ENCODE results near the gene NDFIP1. TPM values are rescaled to one million over a fixed set of nuclear protein-coding genes. Genes with fewer than 3 reads are reported as not detected.

NDFIP1 gene
- total RNA-seq, 1 experiment from 2014 or later = 40.9 TPM

- Histone ChIP-seq H3K4me1 (ENCODE audit: control insufficient read depth, insufficient read depth, low read length) (no peaks in the 10 kb centered on the region), H3K36me3 (ENCODE audit: control insufficient read depth, insufficient read depth, low read length) (no peaks in the 10 kb centered on the region), H3K9me3 (ENCODE audit: control insufficient read depth, insufficient read depth, low read depth, low read length) (no peaks in the 10 kb centered on the region), H3K27me3 (ENCODE audit: control insufficient read depth, insufficient read depth, low read length) (no peaks in the 10 kb centered on the region; the same call in 1 of the 2 replicates), H3K27ac (ENCODE audit: low read length) (no peak overlapping the region), H3K4me3 (ENCODE audit: low read depth in 2 of 2, low read length in 2 of 2) (no peak overlapping the region)
- BruUV-seq (replicated peaks) = no TSS peak
- ATAC-seq = no peak
- TF ChIP-seq TCF7L2 (IDR thresholded peaks at IDR 0.05; ENCODE audit: low read depth, low read length) (no peak), POLR2AphosphoS5 (IDR thresholded peaks at IDR 0.05; ENCODE audit: low read depth, low read length) (no peak), REST (IDR thresholded peaks at IDR 0.05; ENCODE audit: insufficient read depth in 1 of 2, low read depth in 2 of 2, low read length in 1 of 2) (no peak), CTCF (IDR thresholded peaks at IDR 0.05) (no peak), SIN3A (IDR thresholded peaks at IDR 0.05; ENCODE audit: borderline replicate concordance, insufficient read depth, low read depth, low read length) (no peak)
- ChIA-PET POLR2A (no interaction called here), CTCF (no interaction called here)
- intact Hi-C loops (cut with micrococcal nuclease; ENCODE audit: unreplicated experiment) (no loop called here), in situ Hi-C loops (cut with HindIII; ENCODE audit: low pct_unique_long_range_greater_than_20kb, low sequenced_read_pairs) (no loop called here)
- DNase-seq (ENCODE audit: low read depth, low spot score) = no peak
Measured at GRCh38 chr5:142096382-142096781, 12.2 kb upstream of the NDFIP1 start.

- Histone ChIP-seq H3K27me3 (ENCODE audit: control insufficient read depth, insufficient read depth, low read length) (no peaks in the 10 kb centered on the region; the same call in 1 of the 2 replicates), H3K4me1 (ENCODE audit: control insufficient read depth, insufficient read depth, low read length) (no peaks in the 10 kb centered on the region), H3K27ac (ENCODE audit: low read length) (no peak overlapping the region), H3K36me3 (ENCODE audit: control insufficient read depth, insufficient read depth, low read length) (no peaks in the 10 kb centered on the region), H3K9me3 (ENCODE audit: control insufficient read depth, insufficient read depth, low read depth, low read length) (no peaks in the 10 kb centered on the region), H3K4me3 (ENCODE audit: low read depth in 2 of 2, low read length in 2 of 2) (no peak overlapping the region)
- ATAC-seq (no peak), DNase-seq (ENCODE audit: low read depth, low spot score) (no peak)
- TF ChIP-seq POLR2AphosphoS5 (IDR thresholded peaks at IDR 0.05; ENCODE audit: low read depth, low read length) (no peak), TCF7L2 (IDR thresholded peaks at IDR 0.05; ENCODE audit: low read depth, low read length) (no peak), REST (IDR thresholded peaks at IDR 0.05; ENCODE audit: insufficient read depth in 1 of 2, low read depth in 2 of 2, low read length in 1 of 2) (no peak), SIN3A (IDR thresholded peaks at IDR 0.05; ENCODE audit: borderline replicate concordance, insufficient read depth, low read depth, low read length) (no peak), CTCF (IDR thresholded peaks at IDR 0.05) (no peak)
- ChIA-PET POLR2A (no interaction called here), CTCF (no interaction called here)
- intact Hi-C loops (cut with micrococcal nuclease; ENCODE audit: unreplicated experiment) = no loop called here
- in situ Hi-C loops (cut with HindIII; ENCODE audit: low pct_unique_long_range_greater_than_20kb, low sequenced_read_pairs) = no loop called here
- no TSS peak for BruUV-seq (replicated peaks)
Measured at GRCh38 chr5:142097681-142098080, 10.9 kb upstream of the NDFIP1 start.
